Effector memory CD4-positive, alpha-beta T cell (primary cell): ENCODE measurements around the gene CUTA.
A peak's percentile ranks its signal among the peaks of the same experiment; 100 is the strongest.

Experiments used
- DNase-seq, 3 donors: peaks; one replicate each; pipeline ENCODE4 v3.0.0-alpha.2; 2020
- H3K27ac ChIP-seq: 2 replicates; pipeline ENCODE4 v1.7.0; 2013; ENCODE audit warnings: mild to moderate bottlenecking, low read length, moderate library complexity; ENCODE audit not compliant: insufficient read depth, poor library complexity, severe bottlenecking
- H3K27me3 ChIP-seq: replicated peaks from 2 replicates; pipeline ENCODE4 v1.7.0; 2013; ENCODE audit warnings: mild to moderate bottlenecking, low read length; ENCODE audit not compliant: insufficient read depth, control insufficient read depth, poor library complexity, severe bottlenecking
- H3K36me3 ChIP-seq: 2 replicates; pipeline ENCODE4 v1.7.0; 2013; ENCODE audit warnings: mild to moderate bottlenecking, low read length, moderate library complexity; ENCODE audit not compliant: control insufficient read depth, insufficient read depth
- H3K4me1 ChIP-seq: 2 replicates; pipeline ENCODE4 v1.7.0; 2013; ENCODE audit warnings: low read length, mild to moderate bottlenecking; ENCODE audit not compliant: control insufficient read depth, insufficient read depth, poor library complexity, severe bottlenecking
- H3K4me3 ChIP-seq: 2 replicates; pipeline ENCODE4 v1.7.0; 2013; ENCODE audit warnings: low read length, low read depth, mild to moderate bottlenecking; ENCODE audit not compliant: insufficient read depth, poor library complexity, severe bottlenecking
- H3K9me3 ChIP-seq: 2 replicates; pipeline ENCODE4 v1.7.0; 2013; ENCODE audit warnings: mild to moderate bottlenecking, low read length, moderate library complexity; ENCODE audit not compliant: control insufficient read depth

CUTA gene

GRCh38 chr6:33452496-33452895, 34.6 kb upstream of the CUTA start:
- Histone ChIP-seq H3K27me3 (no peaks in the 10 kb centered on the region), H3K4me3 (no peak overlapping the region), H3K9me3 (no peaks in the 10 kb centered on the region), H3K27ac (peak overlapping the region; percentile 22), H3K4me1 (peaks cover 15% of the 10 kb centered on the region), H3K36me3 (peaks cover 21% of the 10 kb centered on the region)
- DNase-seq: no peak

- DNase-seq: no peak
- H3K36me3 ChIP-seq: peaks cover 21% of the 10 kb centered on the region
- no peaks in the 10 kb centered on the region for H3K9me3 ChIP-seq
- no peak overlapping the region for H3K4me3 ChIP-seq
- peaks cover 15% of the 10 kb centered on the region for H3K4me1 ChIP-seq
- no peak overlapping the region for H3K27ac ChIP-seq
- H3K27me3 ChIP-seq: no peaks in the 10 kb centered on the region
Measured at GRCh38 chr6:33451606-33452005, 33.7 kb upstream of the CUTA start.

DNA sequence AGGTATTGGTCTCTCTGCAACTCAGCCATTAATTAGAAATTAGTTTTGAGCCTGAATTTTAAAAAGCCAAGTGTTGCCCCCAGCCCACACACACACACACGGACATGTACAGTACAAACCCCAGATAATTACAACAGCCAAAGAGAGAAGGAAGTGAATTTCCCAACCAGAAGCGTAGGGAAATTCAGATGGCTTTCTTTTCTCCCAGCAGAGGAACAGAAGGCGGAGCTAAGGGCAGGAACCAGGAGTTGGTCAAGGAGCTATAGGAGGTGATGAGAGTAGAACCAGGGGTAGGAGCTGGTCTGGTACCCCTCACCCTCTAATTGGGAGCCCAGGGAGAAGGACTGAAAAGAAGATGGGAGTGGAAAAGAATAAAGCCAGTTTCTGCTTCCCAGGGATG, 32.5 kb upstream of the CUTA start:
- no peaks in the 10 kb centered on the region for H3K27me3 ChIP-seq
- H3K36me3 ChIP-seq: peaks cover 25% of the 10 kb centered on the region
- H3K27ac ChIP-seq: no peak overlapping the region
- no peak for DNase-seq
- no peaks in the 10 kb centered on the region for H3K9me3 ChIP-seq
- peaks cover 15% of the 10 kb centered on the region for H3K4me1 ChIP-seq
- no peak overlapping the region for H3K4me3 ChIP-seq

GRCh38 chr6:33446356-33446755, 28.4 kb upstream of the CUTA start:
- DNase-seq: no peak
- Histone ChIP-seq H3K27ac (no peak overlapping the region), H3K27me3 (no peaks in the 10 kb centered on the region), H3K4me1 (no peaks in the 10 kb centered on the region), H3K36me3 (peaks cover 53% of the 10 kb centered on the region), H3K4me3 (no peak overlapping the region), H3K9me3 (no peaks in the 10 kb centered on the region)

- no peaks in the 10 kb centered on the region for H3K4me1 ChIP-seq
- H3K27ac ChIP-seq: no peak overlapping the region
- H3K27me3 ChIP-seq: no peaks in the 10 kb centered on the region
- H3K36me3 ChIP-seq: peaks cover 62% of the 10 kb centered on the region
- no peaks in the 10 kb centered on the region for H3K9me3 ChIP-seq
- no peak overlapping the region for H3K4me3 ChIP-seq
- DNase-seq: no peak
Measured at GRCh38 chr6:33445119-33445603, 27.3 kb upstream of the CUTA start.

DNA sequence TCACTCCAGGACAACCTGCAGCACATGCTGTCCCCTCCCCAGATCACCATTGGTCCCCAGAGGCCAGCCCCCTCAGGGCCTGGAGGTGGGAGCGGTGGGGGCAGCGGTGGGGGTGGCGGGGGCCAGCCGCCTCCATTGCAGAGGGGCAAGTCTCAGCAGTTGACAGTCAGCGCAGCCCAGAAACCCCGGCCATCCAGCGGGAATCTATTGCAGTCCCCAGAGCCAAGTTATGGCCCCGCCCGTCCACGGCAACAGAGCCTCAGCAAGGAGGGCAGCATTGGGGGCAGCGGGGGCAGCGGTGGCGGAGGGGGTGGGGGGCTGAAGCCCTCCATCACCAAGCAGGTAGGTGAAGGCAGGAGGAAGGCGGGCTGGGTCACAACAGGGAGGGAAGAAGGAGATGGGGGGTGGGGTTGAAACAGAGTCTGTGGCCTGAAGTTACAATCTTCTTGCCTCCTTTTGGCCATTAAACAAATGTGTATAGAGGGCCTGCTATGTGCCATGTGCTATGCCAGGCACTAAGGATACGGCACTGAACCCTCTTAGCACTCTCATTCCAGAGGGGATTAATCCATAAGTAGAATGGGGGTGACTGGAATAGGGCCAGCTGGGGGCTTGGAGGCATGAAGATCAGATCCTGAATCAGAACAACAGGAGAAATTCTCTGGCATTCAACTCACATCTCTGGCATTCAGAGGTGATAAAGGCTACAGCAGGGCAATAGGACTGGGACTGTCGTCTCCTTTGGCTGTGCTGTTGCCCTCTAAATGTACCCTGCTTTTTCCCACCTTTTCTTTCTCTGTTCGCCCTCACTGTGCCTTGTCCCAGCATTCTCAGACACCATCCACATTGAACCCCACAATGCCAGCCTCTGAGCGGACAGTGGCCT, 26.0 kb upstream of the CUTA start:
- no peaks in the 10 kb centered on the region for H3K27me3 ChIP-seq
- H3K36me3 ChIP-seq: peaks cover 68% of the 10 kb centered on the region
- H3K27ac ChIP-seq: no peak overlapping the region
- no peaks in the 10 kb centered on the region for H3K4me1 ChIP-seq
- no peak for DNase-seq
- H3K9me3 ChIP-seq: no peaks in the 10 kb centered on the region
- no peak overlapping the region for H3K4me3 ChIP-seq

DNA sequence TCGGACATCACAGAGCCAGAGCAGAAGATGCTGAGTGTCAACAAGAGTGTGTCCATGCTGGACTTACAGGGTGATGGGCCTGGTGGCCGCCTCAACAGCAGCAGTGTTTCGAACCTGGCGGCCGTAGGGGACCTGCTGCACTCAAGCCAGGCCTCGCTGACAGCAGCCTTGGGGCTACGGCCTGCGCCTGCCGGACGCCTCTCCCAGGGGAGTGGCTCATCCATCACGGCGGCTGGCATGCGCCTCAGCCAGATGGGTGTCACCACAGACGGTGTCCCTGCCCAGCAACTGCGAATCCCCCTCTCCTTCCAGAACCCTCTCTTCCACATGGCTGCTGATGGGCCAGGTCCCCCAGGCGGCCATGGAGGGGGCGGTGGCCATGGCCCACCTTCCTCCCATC, 25.1 kb upstream of the CUTA start:
- no peak for DNase-seq
- Histone ChIP-seq H3K27me3 (no peaks in the 10 kb centered on the region), H3K27ac (no peak overlapping the region), H3K36me3 (peaks cover 66% of the 10 kb centered on the region), H3K4me1 (no peaks in the 10 kb centered on the region), H3K4me3 (no peak overlapping the region), H3K9me3 (no peaks in the 10 kb centered on the region)

DNA sequence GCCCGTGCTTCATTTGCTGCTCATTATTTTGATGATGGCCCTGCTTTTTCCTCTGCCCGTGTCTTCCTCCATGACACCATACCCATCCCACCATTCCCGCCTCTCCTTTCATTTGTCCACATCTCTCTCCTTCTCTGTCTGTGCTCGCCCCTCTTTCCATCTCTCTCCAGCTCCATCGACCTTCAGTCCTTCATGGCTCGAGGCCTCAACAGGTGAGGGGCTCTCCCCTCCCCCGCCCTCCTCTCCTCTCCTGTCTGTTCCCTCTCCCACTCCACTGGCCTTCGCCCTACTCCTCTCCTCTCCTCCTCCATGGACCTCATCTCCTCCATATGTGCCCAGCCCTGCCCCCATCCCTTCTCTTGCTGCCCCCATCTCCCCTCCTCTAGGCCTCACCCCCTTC, 24.4 kb upstream of the CUTA start:
- no peaks in the 10 kb centered on the region for H3K4me1 ChIP-seq
- no peaks in the 10 kb centered on the region for H3K9me3 ChIP-seq
- no peak for DNase-seq
- peaks cover 67% of the 10 kb centered on the region for H3K36me3 ChIP-seq
- no peak overlapping the region for H3K4me3 ChIP-seq
- no peak overlapping the region for H3K27ac ChIP-seq
- no peaks in the 10 kb centered on the region for H3K27me3 ChIP-seq

DNA sequence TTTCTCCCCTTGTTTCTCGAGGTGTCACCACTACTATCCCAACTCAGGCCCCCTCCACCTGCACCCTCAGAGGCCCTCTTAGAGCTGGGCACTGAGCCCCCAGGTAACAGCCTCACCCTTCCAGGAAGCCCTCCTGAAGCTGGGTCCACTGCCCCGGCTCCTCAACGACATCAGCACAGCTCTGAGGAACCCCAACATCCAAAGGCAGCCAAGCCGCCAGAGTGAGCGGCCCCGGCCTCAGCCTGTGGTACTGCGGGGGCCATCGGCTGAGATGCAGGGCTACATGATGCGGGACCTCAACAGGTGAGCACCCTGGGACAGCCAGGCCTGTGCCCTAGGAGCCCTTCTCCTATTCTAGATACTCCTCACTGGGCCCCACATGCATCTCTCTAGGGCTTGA, 23.6 kb upstream of the CUTA start:
- H3K4me3 ChIP-seq: no peak overlapping the region
- no peak for DNase-seq
- peaks cover 75% of the 10 kb centered on the region for H3K36me3 ChIP-seq
- no peak overlapping the region for H3K27ac ChIP-seq
- H3K4me1 ChIP-seq: no peaks in the 10 kb centered on the region
- no peaks in the 10 kb centered on the region for H3K9me3 ChIP-seq
- no peaks in the 10 kb centered on the region for H3K27me3 ChIP-seq

- H3K4me1 ChIP-seq: no peaks in the 10 kb centered on the region
- no peak overlapping the region for H3K27ac ChIP-seq
- H3K9me3 ChIP-seq: no peaks in the 10 kb centered on the region
- H3K4me3 ChIP-seq: no peak overlapping the region
- no peaks in the 10 kb centered on the region for H3K27me3 ChIP-seq
- no peak for DNase-seq
- H3K36me3 ChIP-seq: peaks cover 75% of the 10 kb centered on the region
Measured at GRCh38 chr6:33440649-33441309, 22.9 kb upstream of the CUTA start.
